DLD1 (cell line): Measurements from ENCODE around the gene RPS6KA2.
"Not testable (repeated sequence)": the region's sequence is repeated elsewhere in the genome, so short reads cannot be mapped to it uniquely, and the experiment has no call there.

Experiments
- in situ Hi-C: cut with HindIII; loops from 2 replicates; pipeline ENCODE4 v1.10.0; 2017; ENCODE audit warnings: low sequenced_read_pairs

Gene RPS6KA2

DNA sequence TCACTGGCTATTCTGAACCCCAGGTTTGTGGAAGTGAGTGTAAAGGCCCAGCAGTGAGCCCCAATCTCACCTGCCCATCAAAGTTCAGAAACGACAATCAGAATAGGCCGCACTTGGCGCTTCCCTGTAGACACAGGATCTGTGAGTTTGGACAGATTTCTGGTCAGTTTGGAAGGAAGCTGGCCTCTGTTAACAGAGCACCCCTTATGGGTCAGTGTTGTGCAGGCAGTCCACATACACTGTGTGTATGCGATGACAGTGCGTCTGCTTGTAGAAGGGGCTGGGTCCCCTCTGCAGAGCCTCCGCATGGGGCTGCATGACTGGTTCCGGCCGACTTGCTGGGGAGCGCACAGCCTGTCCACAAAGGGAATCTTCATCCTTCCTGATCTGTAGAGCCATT is 240.9 kb downstream of the RPS6KA2 start:
- in situ Hi-C loops, result no loop called here

DNA sequence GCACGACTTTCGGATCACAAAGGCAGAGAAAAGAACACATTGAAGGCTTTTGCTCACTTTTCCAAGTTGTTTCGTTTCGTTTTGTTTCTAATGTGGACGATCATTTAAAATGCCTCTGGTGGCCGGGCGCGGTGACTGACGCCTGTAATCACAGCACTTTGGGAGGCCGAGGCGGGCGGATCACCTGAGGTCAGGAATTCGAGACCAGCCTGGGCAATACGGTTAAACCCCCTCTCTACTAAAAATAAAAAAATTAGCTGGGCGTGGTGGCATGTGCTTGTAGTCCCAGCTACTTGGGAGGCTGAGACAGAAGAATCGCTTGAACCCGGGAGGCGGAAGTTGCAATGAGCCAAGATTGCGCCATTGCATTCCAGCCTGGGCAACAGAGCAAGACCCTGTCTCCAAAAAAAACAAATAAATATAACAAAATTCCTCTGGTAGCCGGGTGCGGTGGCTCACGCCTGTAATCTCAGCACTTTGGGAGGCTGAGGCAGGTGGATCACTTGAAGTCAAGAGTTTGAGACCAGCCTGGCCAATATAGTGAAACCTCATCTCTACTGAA is 243.2 kb downstream of the RPS6KA2 start:
- in situ Hi-C loops, result not testable (repeated sequence)

DNA sequence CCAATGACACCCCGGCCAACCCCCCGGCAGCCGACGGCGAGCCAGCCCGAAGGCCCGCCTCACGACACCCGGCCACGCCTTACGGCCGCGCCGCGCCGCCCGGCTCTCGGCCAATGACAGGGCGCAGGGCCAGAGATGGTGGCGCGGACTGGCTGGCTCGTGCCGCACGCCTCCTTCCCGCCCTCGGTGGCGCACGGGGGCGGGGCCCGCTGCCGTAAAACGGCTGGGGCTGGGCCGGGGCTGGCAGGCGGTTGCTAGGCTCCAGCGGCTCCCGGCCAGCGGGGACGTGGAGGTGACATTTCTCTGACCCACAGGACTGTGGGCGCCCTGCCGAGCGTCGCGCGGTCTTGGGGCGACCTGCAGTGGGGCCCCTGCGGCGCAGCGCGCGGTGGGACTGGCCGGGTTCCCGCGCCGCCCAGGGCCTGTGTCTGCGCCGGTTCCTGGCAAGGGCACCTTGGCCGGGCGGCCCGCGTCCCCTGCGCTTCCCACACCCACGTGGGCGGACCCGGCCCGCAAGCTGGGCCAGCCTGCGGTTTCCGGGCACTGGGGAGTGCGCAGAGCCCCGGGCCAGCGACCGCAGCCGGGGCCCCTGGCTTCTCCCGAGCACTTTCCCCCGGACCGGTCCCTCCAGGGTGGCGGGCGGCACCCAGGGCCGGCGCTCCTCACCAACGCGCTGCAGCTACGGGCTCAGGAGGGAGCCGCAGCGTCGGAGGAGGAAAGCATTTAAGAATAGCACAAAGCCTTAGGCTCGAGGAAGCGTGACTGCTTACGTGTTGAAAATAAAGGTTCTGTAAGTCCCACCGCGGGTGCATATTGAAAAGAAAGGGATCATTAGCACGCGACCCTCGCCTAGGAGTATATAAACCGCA is 243.9 kb downstream of the RPS6KA2 start, which contains the start of gene MPC1:
Gene MPC1, minus strand, starts transcription at position 8 of the 869 bp plus-strand sequence. CDS start 64 bp downstream, outside the sequence.
- in situ Hi-C loops, result no loop called here

DNA sequence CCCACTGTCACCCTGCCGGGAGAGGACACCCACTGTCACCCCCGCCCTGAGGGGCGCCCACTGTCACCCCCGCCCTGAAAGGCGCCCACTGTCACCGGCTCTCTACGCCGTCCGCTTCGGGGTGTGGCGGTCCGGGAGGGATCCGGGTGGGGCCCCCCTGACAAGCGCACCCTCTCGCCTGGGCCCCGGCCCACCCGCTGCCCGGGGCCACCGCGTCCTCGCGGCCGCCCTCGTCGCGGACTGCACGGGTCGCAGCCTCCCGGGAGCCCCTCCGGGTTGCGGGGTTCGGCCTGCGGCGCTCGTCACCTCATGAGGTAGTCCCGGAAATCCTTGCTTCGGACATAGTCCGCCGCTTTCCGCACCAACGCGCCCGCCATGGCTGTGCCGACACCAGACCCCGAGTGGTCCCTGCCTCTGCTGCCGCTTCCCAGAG is 244.5 kb downstream of the RPS6KA2 start:
- in situ Hi-C loops, result no loop called here

DNA sequence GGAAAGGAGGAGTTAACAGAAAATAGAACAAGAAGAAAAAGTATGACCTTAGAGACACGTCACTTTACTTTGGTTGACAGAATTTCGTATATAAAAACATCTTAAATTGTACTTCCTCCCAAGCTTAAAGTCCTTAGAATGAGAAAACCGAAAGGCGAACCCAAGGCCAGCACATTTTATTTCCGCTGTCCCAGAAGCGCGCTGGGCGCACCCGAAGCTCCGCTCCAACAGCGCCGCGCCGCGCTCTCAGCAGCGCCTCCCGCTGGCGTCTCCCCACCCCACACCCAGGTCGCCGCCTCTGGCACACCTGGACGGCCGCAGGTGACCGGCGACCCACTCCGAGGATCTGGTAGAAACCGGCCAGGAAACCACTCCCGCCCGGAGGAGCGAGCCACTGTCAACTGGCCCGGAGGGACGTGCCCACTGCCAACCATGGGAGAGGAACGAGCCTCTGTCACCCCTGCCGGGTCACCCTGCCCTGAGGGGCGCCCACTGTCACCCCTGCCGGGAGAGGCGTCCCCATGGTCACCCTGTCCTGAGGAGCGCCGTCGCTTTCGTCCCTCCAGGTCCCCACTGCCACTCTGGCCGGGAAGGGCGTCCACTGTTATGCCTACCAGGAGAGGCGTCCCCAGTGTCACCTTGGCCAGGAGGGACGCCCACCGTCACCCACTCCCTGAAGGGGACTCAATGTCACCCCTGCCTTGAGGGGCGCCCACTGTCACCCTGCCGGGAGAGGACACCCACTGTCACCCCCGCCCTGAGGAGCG is 245.1 kb downstream of the RPS6KA2 start:
- in situ Hi-C loops, result no loop called here

DNA sequence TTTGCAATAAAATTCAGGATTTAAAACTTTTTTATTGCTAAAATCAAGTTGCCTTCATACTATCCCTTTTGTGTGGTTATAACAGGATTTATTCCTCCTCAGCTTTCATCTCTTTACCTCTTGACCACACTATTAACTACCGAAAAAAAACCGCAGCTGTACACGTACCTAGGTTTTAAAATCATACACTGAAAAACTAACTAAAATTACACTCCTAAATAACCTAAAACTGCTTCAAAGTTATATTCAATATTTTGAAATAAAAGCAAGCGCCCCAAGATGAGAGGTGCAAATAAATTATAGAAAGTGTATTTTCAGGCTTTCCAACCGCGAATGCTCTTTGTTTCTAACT is 245.7 kb downstream of the RPS6KA2 start:
- in situ Hi-C loops, result no loop called here

DNA sequence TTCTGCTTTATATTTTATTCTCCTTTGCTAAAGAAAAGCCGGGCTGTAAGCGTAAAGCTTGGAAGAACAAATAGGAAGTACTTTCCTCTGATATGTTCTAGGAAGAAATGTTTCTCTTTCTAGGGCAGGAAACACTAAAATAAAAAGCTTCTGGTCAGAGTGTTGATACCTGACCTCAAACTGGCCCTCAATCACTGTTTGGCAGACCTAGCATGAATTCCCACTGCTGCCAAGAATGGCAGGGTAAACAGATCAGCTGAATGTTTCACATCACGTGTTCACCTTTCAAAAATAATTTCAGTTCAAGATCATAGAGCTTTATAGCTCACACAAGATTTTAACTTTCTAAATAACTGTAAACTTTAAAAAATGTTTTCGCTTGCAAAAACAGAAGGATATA is 247.3 kb downstream of the RPS6KA2 start:
- in situ Hi-C loops, result no loop called here

DNA sequence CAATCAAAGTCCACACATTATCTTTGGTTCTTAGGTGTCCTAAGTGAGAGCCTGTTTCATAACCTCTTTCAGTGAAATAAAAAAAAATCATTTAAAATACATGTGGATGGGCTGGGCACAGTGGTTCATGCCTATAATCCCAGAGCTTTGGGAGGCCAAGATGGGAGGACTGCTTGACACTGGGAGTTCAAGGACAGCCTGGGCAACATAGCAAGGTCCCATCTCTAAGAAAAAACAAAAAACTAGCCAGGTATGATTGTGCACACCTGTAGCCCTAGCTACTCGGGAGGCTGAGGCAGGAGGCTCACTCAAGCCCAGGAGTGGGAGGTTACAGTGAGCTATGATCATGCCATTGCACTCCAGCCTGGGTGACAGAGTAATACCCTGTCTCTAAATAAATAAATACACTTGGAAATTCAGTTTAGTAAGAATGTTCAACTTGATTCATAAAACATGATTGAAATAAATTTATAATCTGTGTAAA is 247.9 kb downstream of the RPS6KA2 start:
- in situ Hi-C loops, result no loop called here

DNA sequence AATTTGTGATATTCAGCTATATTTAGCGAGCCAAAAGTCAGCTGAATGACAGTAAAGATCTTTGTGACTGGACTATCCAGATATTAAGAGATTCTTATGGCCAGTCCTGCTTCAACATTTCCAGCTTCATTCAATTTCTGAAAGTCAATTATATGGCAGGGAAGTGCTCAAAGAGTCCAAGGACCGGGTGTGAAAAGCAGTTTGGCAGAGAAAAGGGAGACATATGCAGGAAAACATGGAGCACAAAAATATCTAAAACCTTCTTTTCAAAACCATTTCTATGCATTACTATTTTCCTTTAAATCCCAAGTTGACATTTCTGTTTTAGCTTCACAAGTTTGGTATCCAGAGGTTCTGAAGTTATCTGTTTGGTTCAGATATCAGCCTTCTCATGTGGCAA is 249.3 kb downstream of the RPS6KA2 start:
- in situ Hi-C loops, result no loop called here

DNA sequence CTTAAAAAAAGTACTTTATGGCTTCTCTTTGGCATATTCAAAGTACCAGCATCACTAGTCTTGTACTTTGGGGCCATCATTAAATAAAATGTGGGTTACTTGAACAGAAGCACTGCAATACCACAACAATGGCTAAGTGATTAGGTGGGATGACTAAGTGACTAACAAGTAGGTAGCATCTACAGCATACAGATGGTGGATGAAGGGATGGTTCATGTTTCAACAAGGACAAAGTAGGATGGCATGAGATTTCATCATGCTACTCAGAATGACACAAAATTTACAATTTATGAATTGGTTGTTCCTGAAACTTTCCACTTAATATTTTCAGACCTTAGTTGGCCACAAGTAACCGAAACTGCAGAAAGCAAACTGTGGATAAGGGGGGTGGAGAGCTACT is 252.0 kb downstream of the RPS6KA2 start:
- in situ Hi-C loops, result no loop called here

DNA sequence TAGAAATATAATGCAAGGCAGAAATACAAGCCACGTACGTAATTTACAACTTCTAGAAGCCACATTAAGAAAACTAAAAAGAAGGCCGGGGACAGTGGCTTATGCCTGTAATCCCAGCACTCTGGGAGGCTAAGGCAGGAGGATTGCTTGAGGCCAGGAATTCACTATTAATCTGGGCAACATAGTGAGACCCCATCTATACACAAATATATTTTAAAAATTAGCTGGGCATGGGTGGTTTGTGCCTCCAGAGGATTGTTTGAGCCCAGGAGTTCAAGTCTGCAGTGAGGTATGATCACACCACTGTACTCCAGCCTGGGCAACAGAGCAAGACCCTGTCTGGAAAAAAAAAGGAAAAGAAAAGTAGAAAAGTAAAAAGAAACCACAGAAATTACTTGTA is 256.6 kb downstream of the RPS6KA2 start:
- in situ Hi-C loops, result no loop called here

DNA sequence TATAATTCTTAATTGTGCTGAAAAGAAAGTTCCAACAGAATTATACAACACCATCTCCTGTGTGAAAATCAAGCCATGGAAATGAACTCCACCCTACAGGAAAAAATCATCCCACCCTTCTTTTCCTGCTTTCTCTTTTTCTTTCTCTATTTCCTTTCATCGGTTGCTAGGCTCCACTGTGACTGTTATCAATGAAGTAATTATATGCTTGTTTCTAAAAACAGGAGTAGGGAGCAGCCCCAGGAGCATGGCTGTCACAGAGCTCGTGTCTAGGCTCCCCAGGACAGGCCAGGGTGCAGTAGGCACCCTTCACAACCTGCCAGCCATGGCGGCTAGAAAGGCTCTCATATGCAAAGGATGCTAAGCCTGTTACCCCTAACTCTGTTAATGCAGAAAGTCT is 257.3 kb downstream of the RPS6KA2 start:
- in situ Hi-C loops, result no loop called here

DNA sequence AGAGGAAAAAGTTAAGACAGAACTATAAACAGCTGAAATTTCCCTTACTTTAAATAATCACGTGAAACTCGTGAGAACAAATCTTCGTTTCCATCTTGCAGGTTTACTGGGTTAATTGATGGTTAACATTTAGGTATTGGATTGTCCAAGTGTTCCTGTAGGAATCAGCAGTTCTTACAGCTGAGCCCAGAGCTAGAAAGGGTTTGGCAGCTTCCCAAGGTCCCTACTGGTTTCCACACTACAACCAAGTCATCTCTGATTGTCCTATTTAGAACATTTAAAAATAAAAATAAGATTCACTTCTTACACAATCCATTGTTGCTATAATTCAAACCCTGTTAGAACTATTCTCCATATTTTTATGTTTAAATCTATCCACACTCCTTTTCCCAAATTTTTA is 260.1 kb downstream of the RPS6KA2 start:
- in situ Hi-C loops, result no loop called here

DNA sequence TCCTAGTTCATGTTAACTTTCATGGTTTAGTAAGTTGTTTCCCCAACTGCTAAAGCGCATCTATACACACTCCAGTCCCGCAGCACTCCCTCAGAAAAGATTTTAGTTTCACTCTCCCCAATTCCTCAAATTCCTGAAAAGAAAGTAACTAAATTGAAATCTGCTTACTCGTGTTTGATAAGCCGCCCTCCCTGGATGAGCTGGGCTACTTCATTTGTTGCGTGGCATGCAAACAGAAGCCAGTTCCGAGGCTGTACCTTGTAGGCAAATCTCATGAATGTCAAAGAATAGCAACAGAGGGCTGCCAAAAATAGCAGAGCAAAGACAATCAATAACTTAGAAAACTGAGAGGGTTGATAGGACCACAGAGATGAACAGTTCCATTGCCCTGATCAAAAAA is 261.2 kb downstream of the RPS6KA2 start:
- in situ Hi-C loops, result no loop called here

DNA sequence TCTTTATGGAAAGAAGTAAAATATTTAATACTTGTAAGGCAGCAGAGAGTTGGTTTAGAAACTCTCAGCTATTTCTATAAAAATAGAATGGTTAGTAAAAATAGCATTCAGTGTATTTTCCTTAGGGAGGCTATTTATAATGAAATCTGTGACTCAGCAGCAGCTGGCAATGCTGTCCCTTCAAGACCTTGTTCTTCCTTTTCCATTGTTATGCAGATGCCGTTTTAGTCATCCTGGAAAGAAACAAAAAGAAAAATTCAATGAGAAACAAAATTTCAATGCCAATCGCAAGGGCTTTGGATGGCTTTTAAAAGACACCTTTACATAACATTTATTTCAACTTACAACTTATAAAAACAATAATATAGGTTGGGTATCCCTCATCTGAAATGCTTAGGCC is 261.8 kb downstream of the RPS6KA2 start:
- in situ Hi-C loops, result no loop called here

DNA sequence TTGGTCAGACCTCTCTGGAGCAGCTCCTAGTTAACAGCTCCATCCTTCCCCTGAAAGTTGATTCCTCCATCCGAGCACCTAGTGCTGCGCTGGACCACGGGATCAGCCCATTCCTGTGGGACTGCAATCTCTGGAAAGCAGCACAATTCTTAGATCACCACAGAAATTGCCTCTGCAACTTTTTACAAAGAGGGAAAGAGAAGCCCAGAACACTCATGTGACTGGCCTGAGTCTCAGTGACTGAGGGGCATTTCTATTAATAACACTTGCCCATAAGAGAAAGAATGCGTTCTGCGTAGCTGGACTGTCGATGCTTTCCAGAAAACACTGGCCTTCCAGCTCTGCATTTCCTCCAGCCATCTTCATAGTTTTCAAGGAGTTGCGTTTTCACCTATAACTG is 262.6 kb downstream of the RPS6KA2 start:
- in situ Hi-C loops, result no loop called here

DNA sequence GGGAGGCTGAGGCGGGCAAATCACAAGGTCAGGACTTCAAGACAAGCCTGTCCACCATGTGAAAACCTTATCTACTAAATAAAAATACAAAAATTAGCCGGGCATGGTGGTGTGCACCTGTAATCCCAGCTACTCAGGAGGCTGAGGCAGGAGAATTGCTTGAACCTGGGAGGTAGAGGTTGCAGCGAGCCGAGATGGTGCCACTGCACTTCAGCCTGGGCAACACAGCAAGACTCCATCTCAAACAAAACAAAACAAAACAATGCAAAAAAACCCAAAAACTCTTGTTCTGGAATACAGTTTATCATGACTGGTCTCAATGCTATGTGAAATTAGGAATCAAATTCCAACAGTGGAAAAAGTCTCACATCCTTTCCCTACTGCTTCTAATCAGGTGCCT is 264.6 kb downstream of the RPS6KA2 start:
- in situ Hi-C loops, result not testable (repeated sequence)

DNA sequence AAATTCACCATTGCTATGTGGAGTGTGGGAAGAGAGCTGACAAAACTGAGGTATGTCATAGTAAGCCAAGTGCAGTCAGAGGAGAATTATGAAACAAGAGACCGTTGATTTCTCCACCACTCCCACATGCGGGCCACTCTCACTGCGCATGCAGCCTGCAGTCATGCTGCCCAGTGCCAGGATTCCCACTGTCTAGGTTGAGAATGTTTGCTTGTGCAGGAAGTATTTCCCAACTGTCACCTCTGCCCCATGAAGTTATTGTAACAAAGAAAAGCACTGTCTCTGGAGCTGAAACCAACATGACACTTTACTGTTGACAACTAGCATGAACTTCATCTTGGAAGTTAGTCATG is 266.0 kb downstream of the RPS6KA2 start:
- in situ Hi-C loops, result no loop called here

DNA sequence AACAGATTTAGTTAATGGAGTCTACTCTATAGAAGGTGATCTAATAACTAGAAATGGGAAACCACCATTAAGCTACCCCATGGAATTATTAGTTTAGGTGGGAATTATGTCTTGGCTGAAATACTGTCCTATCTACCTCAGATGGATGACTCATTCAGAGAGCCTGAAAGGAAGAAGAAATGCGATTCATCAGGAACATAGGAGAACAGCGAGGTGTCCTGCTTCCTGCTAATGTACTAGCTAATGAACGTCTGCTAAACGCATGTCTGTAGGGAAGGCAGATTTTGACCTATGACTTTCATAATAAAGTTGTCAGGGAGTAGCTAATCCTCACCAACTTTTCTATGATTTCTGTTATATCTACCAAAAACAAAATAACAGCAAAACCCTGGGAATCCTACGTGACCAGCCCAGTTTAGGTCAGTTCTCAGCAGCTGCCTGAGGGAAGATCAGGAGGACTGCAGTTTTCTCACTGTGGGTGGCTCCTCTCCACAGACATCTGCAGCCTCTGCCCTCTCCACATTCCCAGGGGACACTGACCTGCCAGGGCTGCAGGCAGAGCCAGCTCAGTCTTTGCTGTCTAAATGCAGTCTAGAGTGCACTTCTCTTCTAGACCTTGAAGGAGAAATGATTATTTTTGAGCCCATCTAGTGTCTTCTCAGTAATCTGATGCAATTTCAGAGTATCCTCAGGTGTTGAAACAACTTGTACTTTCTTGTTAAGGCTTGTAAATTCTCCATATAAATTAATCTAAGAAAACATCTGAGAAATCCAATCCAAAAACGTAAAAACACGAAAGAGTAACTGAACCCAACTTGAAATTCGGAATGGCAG is 266.6 kb downstream of the RPS6KA2 start:
- in situ Hi-C loops, result no loop called here
